ENCODE results near the gene SUMO3.

SUMO3 gene

DNA sequence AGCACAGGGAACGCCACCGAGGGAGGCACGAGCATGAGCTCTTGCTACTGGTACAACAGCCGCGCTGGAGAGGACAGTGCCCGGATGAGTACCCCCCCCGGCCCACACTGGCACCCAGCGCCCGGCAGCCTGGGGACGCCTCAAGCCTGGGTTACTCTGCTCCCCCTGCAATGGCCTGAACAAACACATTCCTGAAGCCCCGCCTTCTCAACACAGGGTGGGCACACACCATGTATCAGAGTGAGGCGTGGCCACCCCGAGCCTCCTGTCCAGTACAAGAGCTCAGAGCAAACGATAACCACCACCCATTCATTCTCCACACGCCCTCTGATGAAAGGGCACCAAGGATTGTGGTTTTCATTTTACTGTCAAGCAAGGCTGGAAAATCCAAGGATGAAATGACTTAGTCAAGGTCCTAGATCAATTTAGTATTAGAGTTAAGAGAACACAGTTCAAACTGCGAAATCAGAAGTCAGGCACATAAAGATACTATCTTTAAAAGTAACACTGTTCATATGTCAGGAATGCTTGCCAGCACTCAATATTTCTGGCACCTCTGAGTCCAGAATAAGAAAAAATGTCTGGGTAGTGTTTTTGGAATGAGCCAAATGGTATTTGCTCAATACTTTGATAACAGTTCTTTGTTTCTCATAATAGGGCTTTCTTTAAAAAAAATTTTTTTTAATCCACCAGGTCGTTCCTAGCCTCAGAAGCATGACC lies 38.3 kb downstream of the SUMO3 start:
- DNase-seq (ENCODE audit: low read depth in 2 of 2) = no peak

- no peak for DNase-seq (ENCODE audit: low read depth in 2 of 2)
Observed at GRCh38 chr21:44778983-44779382, 38.9 kb downstream of the SUMO3 start.

- no peak for DNase-seq (ENCODE audit: low read depth in 2 of 2)
Observed at GRCh38 chr21:44778499-44778911, 39.4 kb downstream of the SUMO3 start.

DNA sequence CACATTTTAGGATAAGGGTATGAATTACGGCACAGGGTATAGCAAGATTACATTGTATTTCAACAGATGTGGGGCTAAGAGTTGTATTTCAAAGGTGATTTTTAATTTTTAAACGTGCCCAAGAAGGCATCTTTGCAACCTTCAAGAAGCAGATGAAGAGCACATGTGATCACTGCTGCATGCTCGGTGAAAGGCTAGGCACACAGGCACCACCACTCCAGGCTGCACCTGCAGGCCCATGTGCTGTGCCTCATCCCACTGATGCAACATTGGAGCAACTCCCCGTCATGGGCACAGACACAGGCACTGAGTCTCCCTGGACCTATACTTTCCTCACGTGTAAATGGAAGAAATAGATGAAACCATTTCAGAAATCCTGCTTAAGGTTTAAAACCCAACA lies 39.8 kb downstream of the SUMO3 start:
- no peak for DNase-seq (ENCODE audit: low read depth in 2 of 2)

DNA sequence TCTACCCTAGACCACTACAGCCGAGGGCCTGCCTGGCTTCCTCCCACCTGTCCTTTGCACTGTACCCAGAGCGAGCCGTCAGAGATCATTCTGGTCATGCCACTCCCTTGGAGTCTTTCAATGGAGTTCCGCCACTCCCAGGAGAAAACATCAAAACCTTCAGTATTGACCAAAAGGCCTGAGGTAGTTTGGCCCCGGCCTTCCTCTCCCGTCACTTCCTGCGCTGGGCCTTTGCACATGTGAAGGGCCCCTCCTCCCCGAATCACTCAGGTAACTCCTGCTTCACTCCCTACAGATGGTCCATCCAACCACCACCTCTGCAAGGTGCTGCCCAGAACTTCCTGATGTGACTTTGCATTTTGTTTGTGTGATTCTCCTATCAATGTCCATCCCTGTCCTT lies 42.9 kb downstream of the SUMO3 start:
- no peak for DNase-seq (ENCODE audit: low read depth in 2 of 2)

DNA sequence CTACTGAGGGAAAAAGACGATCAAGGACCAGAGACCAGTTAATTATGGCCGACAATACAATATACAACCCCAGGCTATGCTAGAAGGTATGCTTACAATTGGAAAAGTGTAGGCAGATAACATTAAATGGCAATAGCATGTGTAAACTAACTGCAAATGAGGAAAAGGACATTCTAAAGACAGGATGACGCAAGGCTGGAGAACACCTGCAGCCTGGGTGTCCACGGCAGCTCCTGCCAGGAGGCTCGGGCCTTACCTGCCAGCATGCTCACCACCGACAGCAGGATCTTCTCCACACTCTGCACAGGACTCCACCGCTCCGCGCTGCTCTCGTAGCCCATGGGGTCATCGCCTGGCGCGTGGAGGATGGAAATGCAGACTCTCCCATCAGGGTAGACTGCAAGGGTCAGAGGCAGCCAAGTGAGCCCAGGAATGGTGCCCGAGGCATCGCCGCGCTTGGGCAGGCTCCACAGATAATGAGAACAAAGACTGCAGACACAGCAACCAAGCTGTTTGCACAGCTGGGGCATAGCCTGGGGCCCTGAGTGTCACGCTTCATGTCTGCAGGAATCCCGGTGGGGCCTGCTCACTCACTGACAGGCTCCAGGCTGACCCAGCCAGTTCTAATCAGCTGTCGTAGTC lies 44.5 kb downstream of the SUMO3 start:
- DNase-seq (ENCODE audit: low read depth in 2 of 2) = no peak

GRCh38 chr21:44771896-44772525 lies 45.9 kb downstream of the SUMO3 start:
- DNase-seq (ENCODE audit: low read depth in 2 of 2) = no peak

DNA sequence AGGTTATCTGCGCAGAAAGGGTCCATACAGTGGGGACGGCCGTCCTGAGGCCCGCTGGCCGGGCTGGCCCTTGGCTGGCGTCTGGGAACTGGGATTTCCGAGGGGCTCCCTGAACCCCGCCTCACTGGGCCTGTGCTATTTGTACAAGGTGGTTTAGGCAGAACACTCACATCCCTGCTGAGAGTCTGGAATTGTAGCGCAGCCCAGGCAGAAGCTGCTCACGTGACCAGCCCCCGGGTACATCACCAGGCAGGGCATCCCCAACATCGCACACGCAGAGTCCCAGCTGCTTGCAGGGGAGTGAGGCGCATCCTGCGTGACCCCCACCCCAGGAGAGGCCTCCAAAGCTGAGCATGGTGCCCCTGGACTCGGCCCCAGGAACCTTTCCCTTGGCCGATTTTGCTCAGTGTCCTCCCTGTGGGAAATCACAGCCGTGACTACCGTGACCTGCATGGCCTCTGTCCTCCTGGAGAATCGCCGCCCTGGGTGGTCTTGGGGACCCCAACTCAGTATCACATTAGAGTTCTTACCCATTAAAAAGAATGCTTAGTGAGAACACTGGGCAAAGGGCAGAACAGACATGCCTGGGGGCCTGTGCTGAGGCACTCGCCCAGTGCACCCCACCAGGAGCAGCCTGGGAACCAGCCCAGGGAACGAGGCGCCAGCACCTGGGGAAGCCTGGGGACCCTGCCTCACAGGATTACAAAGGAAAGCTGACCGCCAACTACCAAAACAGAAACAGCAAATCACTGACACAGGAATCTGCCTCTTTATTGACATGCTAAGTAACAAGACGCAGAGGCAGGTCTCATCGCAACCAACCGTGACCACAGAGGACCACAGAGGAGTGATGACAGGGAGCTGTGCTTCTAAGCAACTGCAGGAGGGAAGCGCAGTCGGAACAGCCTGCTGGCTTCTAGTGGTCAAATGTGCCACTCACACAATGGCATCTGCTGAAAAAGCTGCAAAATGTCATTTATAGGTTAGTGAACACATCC lies 49.7 kb downstream of the SUMO3 start:
- no peak for DNase-seq (ENCODE audit: low read depth in 2 of 2)

DNA sequence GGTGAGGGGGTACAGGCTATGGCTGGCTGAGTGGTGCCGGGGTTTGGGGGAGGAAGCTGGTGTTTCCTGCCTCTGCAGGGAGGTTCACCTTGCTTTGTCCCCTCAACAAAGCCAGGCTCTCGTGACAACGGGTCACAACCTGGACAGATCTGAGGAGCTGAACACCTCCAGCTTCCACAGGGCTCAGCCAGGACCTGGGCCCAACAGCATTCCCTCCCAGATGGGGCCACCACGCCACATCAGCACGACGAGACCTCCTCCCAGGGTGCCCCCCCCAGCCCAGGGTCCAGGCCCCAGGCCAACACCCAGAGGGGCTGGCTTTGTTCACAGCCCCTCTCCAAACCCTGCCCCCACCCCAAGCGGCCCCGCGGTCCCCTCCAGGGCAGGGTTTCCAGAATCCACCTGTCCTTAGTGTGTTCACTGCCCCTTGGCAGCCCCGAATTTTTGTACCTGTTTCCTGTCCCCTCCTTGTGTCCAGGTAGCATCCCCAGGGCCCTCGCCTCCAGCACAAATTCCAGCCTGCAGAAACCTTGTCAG lies 51.0 kb downstream of the SUMO3 start:
- DNase-seq (ENCODE audit: low read depth in 2 of 2) = no peak

DNA sequence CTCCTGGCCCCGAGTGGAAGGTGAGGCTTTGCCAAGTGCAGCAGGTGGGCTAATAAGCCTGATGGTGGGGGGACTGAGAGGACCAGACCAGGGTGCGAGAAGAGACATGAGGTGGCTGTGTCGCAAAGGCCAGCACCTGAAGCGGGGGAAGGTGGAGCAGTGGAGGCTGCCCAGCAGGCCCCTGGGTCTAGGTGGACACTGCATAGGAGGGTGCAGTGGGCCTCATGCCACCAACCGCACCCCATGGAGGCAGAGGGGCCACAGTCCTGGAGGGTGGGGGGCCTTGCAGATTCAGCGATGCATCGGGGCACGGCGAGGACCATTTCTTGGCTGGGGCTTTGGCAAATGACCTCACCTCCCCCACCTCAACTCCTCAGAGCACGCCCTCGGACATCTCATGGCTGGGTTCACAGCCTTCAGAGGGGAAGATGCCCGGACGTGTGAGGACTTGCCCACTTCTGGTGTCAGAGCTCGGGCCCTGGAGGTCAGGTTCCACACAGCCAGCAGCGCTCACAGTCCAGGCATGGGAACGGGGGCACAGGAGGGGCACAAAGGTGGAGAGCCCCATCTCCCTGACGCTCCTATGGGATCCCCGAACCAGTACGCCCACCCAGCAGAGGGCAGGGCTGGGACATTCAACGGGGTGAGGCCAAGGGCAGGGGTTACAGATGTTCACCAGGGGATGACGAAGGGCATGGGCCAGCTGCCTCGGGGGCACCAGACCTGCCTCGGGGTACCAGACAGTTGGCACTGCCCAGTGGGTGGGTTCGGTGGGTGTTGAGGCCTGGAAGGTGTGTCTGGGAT lies 51.6 kb downstream of the SUMO3 start:
- no peak for DNase-seq (ENCODE audit: low read depth in 2 of 2)

DNA sequence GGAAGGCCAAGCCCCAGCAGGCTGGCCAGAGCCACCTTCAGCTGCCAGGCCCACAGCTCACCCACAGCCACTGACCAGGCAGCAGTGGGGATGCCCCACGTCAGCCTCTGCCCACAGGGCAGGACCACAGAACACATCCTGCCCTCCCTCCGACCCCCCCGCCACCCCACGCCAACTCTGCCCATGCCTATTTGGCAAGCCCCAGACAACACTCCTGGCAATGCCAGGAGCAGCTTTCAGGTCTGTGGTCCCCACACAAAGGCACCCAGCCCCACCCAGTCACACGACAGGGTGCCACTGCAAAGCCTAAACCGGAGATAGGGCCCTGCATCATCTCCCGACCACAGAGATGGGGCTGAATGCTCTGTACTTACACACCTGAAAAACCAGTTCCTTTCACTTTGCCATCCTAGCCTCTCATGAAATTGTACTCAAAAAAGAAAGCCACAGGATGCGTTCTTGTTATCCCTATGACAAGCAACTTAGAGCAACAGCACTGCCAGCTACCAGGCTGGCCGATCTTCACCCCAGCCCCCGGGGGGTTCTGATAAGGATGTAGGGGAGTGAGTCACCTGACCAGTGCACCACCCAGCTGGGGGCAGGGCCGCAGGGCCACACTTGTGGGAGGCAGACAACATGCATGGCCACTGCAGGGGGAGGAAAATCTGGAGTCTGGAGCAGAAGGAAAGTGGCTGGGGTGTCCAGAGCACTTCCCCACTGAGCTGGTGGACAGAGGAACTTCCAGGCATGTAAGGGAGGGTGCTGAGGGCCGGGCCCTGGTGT lies 52.4 kb downstream of the SUMO3 start:
- no peak for DNase-seq (ENCODE audit: low read depth in 2 of 2)

GRCh38 chr21:44764319-44765230 lies 53.3 kb downstream of the SUMO3 start:
- DNase-seq (ENCODE audit: low read depth in 2 of 2) = no peak

GRCh38 chr21:44763451-44764318 lies 54.2 kb downstream of the SUMO3 start:
- DNase-seq (ENCODE audit: low read depth in 2 of 2) = no peak

- DNase-seq (ENCODE audit: low read depth in 2 of 2) = no peak
Observed at GRCh38 chr21:44763050-44763378, 54.8 kb downstream of the SUMO3 start.

GRCh38 chr21:44762221-44763049 lies 55.4 kb downstream of the SUMO3 start:
- no peak for DNase-seq (ENCODE audit: low read depth in 2 of 2)

DNA sequence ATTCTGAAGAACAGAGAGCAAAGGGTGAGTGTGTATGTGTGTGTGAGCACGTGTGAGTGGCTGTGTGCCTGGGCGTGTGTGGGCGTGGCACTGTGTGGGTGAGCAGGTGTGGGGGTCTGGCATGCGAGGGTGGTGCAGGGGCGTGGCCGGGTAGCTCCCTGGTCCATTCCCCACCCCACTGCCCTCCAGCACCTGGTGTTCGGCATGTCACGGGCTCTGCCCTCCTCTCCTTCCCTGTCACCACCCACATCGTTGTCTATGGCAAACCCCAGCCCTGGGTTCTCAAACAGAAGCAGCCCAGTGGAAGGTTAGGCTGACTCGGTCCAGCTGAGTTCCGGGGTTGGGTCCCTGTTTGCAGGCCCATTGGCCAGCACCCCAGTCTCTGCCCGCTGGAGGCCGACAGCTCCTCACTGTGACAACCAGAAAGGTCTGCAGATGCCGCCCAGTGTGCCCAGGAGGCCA lies 56.1 kb downstream of the SUMO3 start:
- no peak for DNase-seq (ENCODE audit: low read depth in 2 of 2)
